ENCODE results near the gene DNAJC15.

DNA sequence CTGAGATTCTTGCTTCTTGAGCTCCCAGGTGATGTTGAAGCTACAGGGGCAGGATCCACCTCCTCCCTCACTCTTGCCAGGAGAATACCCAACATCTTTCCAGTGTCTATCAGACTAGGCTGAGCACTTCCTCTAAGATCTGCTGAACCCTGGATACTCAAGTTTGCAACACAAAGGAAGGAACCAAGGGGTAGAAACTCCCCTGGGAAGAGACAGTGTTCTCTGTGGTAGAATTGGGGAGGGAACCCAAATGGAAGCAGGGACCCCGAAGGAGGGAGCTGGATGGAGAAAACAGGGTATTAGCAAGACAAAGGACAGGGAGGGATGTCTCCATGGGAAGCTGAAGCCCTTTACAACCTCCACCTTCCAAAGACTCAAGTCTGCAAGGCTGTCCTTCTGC, 117.6 kb downstream of the DNAJC15 start:
- TF ChIP-seq, protein P1, sequence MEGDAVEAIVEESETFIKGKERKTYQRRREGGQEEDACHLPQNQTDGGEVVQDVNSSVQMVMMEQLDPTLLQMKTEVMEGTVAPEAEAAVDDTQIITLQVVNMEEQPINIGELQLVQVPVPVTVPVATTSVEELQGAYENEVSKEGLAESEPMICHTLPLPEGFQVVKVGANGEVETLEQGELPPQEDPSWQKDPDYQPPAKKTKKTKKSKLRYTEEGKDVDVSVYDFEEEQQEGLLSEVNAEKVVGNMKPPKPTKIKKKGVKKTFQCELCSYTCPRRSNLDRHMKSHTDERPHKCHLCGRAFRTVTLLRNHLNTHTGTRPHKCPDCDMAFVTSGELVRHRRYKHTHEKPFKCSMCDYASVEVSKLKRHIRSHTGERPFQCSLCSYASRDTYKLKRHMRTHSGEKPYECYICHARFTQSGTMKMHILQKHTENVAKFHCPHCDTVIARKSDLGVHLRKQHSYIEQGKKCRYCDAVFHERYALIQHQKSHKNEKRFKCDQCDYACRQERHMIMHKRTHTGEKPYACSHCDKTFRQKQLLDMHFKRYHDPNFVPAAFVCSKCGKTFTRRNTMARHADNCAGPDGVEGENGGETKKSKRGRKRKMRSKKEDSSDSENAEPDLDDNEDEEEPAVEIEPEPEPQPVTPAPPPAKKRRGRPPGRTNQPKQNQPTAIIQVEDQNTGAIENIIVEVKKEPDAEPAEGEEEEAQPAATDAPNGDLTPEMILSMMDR (IDR thresholded peaks at IDR 0.05): no peak
- no peak for TF ChIP-seq EP300 (IDR thresholded peaks at IDR 0.05; ENCODE audit: low read depth)
- TF ChIP-seq POLR2A (IDR thresholded peaks at IDR 0.05): no peak

Data from transverse colon (tissue), 3 donors.